HepG2 (cell line): Measurements from ENCODE around the gene DNAJB11. TPM values are rescaled to one million over a fixed set of nuclear protein-coding genes. Genes with fewer than 3 reads are reported as not detected.

Experiments
- AGO2 ChIP-seq: fragments of 200-400 bp; formaldehyde crosslinking; optimal IDR thresholded peaks from 2 replicates; pipeline ENCODE3; 2017; ENCODE audit warnings: mild to moderate bottlenecking, low read depth, low read length, moderate library complexity
- ARHGAP35 ChIP-seq: sonication (generic); formaldehyde crosslinking; IDR thresholded peaks from 2 replicates; pipeline ENCODE4 v1.9.0; 2022; ENCODE audit warnings: mild to moderate bottlenecking, inconsistent platforms, moderate library complexity, missing genetic modification reagents, borderline replicate concordance
- ETV6 ChIP-seq: sonication (generic); formaldehyde crosslinking; conservative IDR thresholded peaks from 2 replicates; pipeline ENCODE4 v1.4.0; 2020; ENCODE audit warnings: missing genetic modification reagents
- FLYWCH1 ChIP-seq: sonication (generic); formaldehyde crosslinking; IDR thresholded peaks from 2 replicates; pipeline ENCODE4 v1.8.1; 2023; ENCODE audit warnings: mild to moderate bottlenecking, missing genetic modification reagents
- GRHL1 ChIP-seq: sonication (generic); formaldehyde crosslinking; conservative IDR thresholded peaks from 2 replicates; pipeline ENCODE4 v1.8.0; 2022; ENCODE audit warnings: missing genetic modification reagents
- HOXA7 ChIP-seq: sonication (generic); formaldehyde crosslinking; IDR thresholded peaks from 2 replicates; pipeline ENCODE4 v1.8.1; 2022; ENCODE audit warnings: mild to moderate bottlenecking, missing genetic modification reagents, moderate library complexity
- MLLT10 ChIP-seq: sonication (generic); formaldehyde crosslinking; IDR thresholded peaks from 2 replicates; pipeline ENCODE4 v1.4.0; 2020; ENCODE audit warnings: missing genetic modification reagents
- MXI1 ChIP-seq: IDR thresholded peaks from 3 replicates; pipeline ENCODE4 v1.6.1; 2012; ENCODE audit warnings: low read depth, low read length, inconsistent platforms, borderline replicate concordance
- NAIF1 ChIP-seq: sonication (generic); formaldehyde crosslinking; IDR thresholded peaks from 2 replicates; pipeline ENCODE4 v1.5.0; 2020; ENCODE audit warnings: mild to moderate bottlenecking, missing genetic modification reagents, borderline replicate concordance
- NPAS2 ChIP-seq: sonication (generic); formaldehyde crosslinking; IDR thresholded peaks from 2 replicates; pipeline ENCODE4 v1.8.0; 2022; ENCODE audit warnings: mild to moderate bottlenecking, missing genetic modification reagents, borderline replicate concordance
- NR2F6 ChIP-seq, 2 experiments: IDR thresholded peaks; 2 replicates each; pipeline ENCODE4 v1.6.1; 2016; ENCODE audit warnings: antibody characterized with exemption in 1 of 2, mild to moderate bottlenecking in 1 of 2
- PITX1 ChIP-seq: sonication (generic); formaldehyde crosslinking; IDR thresholded peaks from 2 replicates; pipeline ENCODE4 v1.5.1; 2020; ENCODE audit warnings: mild to moderate bottlenecking, missing genetic modification reagents
- ZMYM2 ChIP-seq: sonication (generic); formaldehyde crosslinking; IDR thresholded peaks from 2 replicates; pipeline ENCODE4 v1.8.0; 2022; ENCODE audit warnings: mild to moderate bottlenecking, missing genetic modification reagents
- ZMYM3 ChIP-seq: sonication (generic); formaldehyde crosslinking; IDR thresholded peaks from 2 replicates; pipeline ENCODE4 v1.5.1; 2020; ENCODE audit warnings: mild to moderate bottlenecking, missing genetic modification reagents
- ZNF232 ChIP-seq: sonication (generic); formaldehyde crosslinking; IDR thresholded peaks from 2 replicates; pipeline ENCODE4 v1.4.0; 2020; ENCODE audit warnings: missing genetic modification reagents, borderline replicate concordance
- ZNF430 ChIP-seq: sonication (generic); formaldehyde crosslinking; IDR thresholded peaks from 2 replicates; pipeline ENCODE4 v1.9.0; 2021; ENCODE audit warnings: mild to moderate bottlenecking, missing genetic modification reagents
- ZNF687 ChIP-seq: sonication (generic); formaldehyde crosslinking; IDR thresholded peaks from 2 replicates; pipeline ENCODE4 v1.5.1; 2020; ENCODE audit warnings: mild to moderate bottlenecking, missing genetic modification reagents, moderate library complexity
- polyA plus RNA-seq, 8 experiments: library from polyadenylated mRNA; depleted of rRNA in 3 of 8; stranded (reverse) in 7 of 8; unstranded in 1 of 8; fragments of >200 nt; fragmentation: Illumina TruSeq in 4 of 8; extraction: Trizol in 4 of 8; gene quantifications; 2 replicates each; pipeline versions ENCODE4 v1.2.1 to v1.2.3, GENCODE V29; 2011 to 2016; ENCODE audit warnings: low read depth in 4 of 8, missing spikeins in 1 of 8, mixed read lengths in 1 of 8; ENCODE audit not compliant: insufficient read depth in 1 of 8
- total RNA-seq, 5 experiments: library from RNA; depleted of rRNA; stranded (reverse); fragments of >200 nt; fragmentation: Illumina TruSeq; extraction: Trizol; gene quantifications; 2 replicates each; pipeline ENCODE4 v1.2.3, GENCODE V29; 2016; ENCODE audit warnings: low read depth in 1 of 5
- TF ChIP-seq, protein P1 (sequence below): IDR thresholded peaks from 2 replicates; pipeline ENCODE4 v1.6.1; 2016; ENCODE audit warnings: mild to moderate bottlenecking
- TF ChIP-seq, protein P2 (sequence below): sonication (generic); formaldehyde crosslinking; IDR thresholded peaks from 2 replicates; pipeline ENCODE4 v1.8.1; 2023; ENCODE audit warnings: mild to moderate bottlenecking, missing genetic modification reagents

DNAJB11 gene
- total and polyA plus RNA-seq, 2 of the 13 experiments (the other 11 are each of a cell fraction or from before 2014, with no cell fraction given), result 41.0 to 132 TPM

GRCh38 chr3:186598108-186598784 is 27.7 kb downstream of the DNAJB11 start (continued):
- TF ChIP-seq ETV6 (CRISPR knock-in tag) (no peak), PITX1 (CRISPR knock-in tag) (no peak), ZNF687 (CRISPR knock-in tag) (peak; percentile 55; the same call in 1 of the 2 replicates), MXI1 (peak; percentile 35; the same call in 1 of the 3 replicates), NR2F6 (IDR thresholded peaks at IDR 0.05) (no peak), NR2F6 (CRISPR knock-in tag; IDR thresholded peaks at IDR 0.05) (no peak), ZMYM2 (CRISPR knock-in tag) (no peak; the same call in 1 of the 2 replicates), NPAS2 (CRISPR knock-in tag) (no peak), ZNF232 (CRISPR knock-in tag) (no peak), ZMYM3 (CRISPR knock-in tag) (peak; percentile 25; the same call in 1 of the 2 replicates), ARHGAP35 (CRISPR knock-in tag) (no peak), NAIF1 (no peak), AGO2 (no peak), HOXA7 (CRISPR knock-in tag) (no peak), ZNF430 (CRISPR knock-in tag) (no peak), FLYWCH1 (CRISPR knock-in tag) (no peak), GRHL1 (no peak), MLLT10 (CRISPR knock-in tag) (no peak)
- TF ChIP-seq, protein P1, sequence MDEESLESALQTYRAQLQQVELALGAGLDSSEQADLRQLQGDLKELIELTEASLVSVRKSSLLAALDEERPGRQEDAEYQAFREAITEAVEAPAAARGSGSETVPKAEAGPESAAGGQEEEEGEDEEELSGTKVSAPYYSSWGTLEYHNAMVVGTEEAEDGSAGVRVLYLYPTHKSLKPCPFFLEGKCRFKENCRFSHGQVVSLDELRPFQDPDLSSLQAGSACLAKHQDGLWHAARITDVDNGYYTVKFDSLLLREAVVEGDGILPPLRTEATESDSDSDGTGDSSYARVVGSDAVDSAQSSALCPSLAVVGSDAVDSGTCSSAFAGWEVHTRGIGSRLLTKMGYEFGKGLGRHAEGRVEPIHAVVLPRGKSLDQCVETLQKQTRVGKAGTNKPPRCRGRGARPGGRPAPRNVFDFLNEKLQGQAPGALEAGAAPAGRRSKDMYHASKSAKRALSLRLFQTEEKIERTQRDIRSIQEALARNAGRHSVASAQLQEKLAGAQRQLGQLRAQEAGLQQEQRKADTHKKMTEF (CRISPR knock-in tag), result no peak; the same call in 1 of the 2 replicates
- TF ChIP-seq, protein P2, sequence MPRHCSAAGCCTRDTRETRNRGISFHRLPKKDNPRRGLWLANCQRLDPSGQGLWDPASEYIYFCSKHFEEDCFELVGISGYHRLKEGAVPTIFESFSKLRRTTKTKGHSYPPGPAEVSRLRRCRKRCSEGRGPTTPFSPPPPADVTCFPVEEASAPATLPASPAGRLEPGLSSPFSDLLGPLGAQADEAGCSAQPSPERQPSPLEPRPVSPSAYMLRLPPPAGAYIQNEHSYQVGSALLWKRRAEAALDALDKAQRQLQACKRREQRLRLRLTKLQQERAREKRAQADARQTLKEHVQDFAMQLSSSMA, result no peak
